B cell (primary cell): ENCODE measurements around the gene KIAA0319L.

Experiments
- EZH2 ChIP-seq: IDR thresholded peaks from 2 replicates; pipeline ENCODE4 v1.6.1; 2012; ENCODE audit warnings: borderline replicate concordance, low read depth, mild to moderate bottlenecking, moderate library complexity, low read length; ENCODE audit not compliant: insufficient read depth, poor library complexity, severe bottlenecking
- TF ChIP-seq, protein P1 (sequence below): fragments of 200-600 bp; IDR thresholded peaks from one replicate; pipeline ENCODE4 v1.8.0; 2022; ENCODE audit warnings: antibody characterized with exemption, mild to moderate bottlenecking

DNA sequence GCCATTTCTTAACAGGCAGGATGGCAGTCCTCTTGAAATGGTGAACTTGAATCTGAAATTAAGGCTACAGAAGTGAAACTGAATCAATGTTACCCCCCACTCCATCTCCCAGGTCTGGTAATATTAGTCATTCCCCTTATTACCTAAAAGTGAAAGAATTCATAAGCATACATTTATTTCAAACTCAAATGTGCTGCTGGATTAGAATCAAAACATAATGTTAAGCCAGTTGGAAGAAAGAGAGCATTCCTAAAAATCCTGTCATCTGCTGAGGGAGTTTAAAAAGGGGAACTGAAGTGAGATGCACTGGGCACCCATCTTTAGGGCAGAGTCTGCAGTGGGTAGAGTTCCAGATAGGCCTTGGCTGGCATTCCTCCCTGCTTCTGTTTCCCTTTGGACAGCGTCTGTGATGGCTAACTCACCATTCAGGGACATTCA, 17.4 kb downstream of the KIAA0319L start:
- TF ChIP-seq, protein P1, sequence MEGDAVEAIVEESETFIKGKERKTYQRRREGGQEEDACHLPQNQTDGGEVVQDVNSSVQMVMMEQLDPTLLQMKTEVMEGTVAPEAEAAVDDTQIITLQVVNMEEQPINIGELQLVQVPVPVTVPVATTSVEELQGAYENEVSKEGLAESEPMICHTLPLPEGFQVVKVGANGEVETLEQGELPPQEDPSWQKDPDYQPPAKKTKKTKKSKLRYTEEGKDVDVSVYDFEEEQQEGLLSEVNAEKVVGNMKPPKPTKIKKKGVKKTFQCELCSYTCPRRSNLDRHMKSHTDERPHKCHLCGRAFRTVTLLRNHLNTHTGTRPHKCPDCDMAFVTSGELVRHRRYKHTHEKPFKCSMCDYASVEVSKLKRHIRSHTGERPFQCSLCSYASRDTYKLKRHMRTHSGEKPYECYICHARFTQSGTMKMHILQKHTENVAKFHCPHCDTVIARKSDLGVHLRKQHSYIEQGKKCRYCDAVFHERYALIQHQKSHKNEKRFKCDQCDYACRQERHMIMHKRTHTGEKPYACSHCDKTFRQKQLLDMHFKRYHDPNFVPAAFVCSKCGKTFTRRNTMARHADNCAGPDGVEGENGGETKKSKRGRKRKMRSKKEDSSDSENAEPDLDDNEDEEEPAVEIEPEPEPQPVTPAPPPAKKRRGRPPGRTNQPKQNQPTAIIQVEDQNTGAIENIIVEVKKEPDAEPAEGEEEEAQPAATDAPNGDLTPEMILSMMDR: no peak
- TF ChIP-seq EZH2: no peak
